GM21717 (cell line): ENCODE data around the gene PTPRCAP.
A peak's percentile ranks its signal among the peaks of the same experiment; 100 is the strongest.
"Not testable (repeated sequence)": the region's sequence is repeated elsewhere in the genome, so short reads cannot be mapped to it uniquely, and the experiment has no call there.

ENCODE experiments used
- ATAC-seq: cut with Tn5 transposase; IDR thresholded peaks from one replicate; pipeline ENCODE4 v1.9.1; 2021; ENCODE audit warnings: mild to moderate bottlenecking, moderate library complexity; ENCODE audit not compliant: unreplicated experiment

PTPRCAP gene

GRCh38 chr11:67428052-67429001, 9.2 kb downstream of the PTPRCAP start, which contains the start of gene RPS6KB2:
RPS6KB2 (plus strand) TSS chr11:67428494; CDS start chr11:67428546, 52 bp downstream.
- ATAC-seq, result peak; percentile 62

GRCh38 chr11:67427364-67427859, 10.1 kb downstream of the PTPRCAP start:
- not testable (repeated sequence) for ATAC-seq

- ATAC-seq, result no peak
Measured at GRCh38 chr11:67423891-67424613, 13.4 kb downstream of the PTPRCAP start.

GRCh38 chr11:67423466-67423865, 14.0 kb downstream of the PTPRCAP start:
- ATAC-seq, result no peak

GRCh38 chr11:67422891-67423290, 14.6 kb downstream of the PTPRCAP start:
- ATAC-seq, result no peak

- ATAC-seq, result no peak
Measured at GRCh38 chr11:67421430-67422031, 16.0 kb downstream of the PTPRCAP start.

- peak; percentile 79 for ATAC-seq
Measured at GRCh38 chr11:67420646-67421429, 16.6 kb downstream of the PTPRCAP start.

- ATAC-seq, result no peak
Measured at GRCh38 chr11:67420147-67420645, 17.3 kb downstream of the PTPRCAP start.

- no peak for ATAC-seq
Measured at GRCh38 chr11:67419325-67420049, 18.0 kb downstream of the PTPRCAP start.

- ATAC-seq, result no peak
Measured at GRCh38 chr11:67418476-67419281, 18.8 kb downstream of the PTPRCAP start.

- no peak for ATAC-seq
Measured at GRCh38 chr11:67417425-67417824, 20.1 kb downstream of the PTPRCAP start.

GRCh38 chr11:67416416-67417335, 20.8 kb downstream of the PTPRCAP start:
- ATAC-seq, result no peak

- ATAC-seq, result no peak
Measured at GRCh38 chr11:67415501-67416304, 21.8 kb downstream of the PTPRCAP start, which contains the start of gene CARNS1. CARNS1 (plus strand) TSS chr11:67415678; CDS start chr11:67416200, 522 bp downstream.

- no peak for ATAC-seq
Measured at GRCh38 chr11:67413266-67413849, 24.1 kb downstream of the PTPRCAP start.

- ATAC-seq, result no peak
Measured at GRCh38 chr11:67412495-67413179, 24.8 kb downstream of the PTPRCAP start.

GRCh38 chr11:67411785-67412152, 25.7 kb downstream of the PTPRCAP start:
- ATAC-seq, result no peak
